ENCODE data around the gene LRRC72.
"Not testable (repeated sequence)": the region's sequence is repeated elsewhere in the genome, so short reads cannot be mapped to it uniquely, and the experiment has no call there.

LRRC72 gene

DNA sequence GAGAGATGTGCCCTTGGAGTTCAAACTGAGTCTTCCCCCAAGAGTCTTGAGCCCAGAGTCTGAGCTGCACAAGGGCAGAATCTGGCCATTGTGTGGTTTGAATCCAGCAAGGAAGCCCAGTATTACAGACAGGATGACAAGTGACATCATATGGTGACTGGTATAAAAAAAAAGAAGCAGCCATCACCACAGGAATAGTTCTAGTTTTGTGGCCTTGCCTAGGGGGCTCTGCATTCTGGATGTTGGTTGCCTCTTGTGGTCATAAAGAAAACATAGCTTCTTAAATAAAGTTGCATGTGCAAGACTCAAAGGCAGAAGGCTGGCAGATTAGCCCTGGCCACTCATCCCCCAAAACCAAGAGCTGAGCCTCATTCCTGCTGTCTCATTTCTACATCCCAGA lies 16.8 kb upstream of the LRRC72 start:
- TF ChIP-seq, protein P1, sequence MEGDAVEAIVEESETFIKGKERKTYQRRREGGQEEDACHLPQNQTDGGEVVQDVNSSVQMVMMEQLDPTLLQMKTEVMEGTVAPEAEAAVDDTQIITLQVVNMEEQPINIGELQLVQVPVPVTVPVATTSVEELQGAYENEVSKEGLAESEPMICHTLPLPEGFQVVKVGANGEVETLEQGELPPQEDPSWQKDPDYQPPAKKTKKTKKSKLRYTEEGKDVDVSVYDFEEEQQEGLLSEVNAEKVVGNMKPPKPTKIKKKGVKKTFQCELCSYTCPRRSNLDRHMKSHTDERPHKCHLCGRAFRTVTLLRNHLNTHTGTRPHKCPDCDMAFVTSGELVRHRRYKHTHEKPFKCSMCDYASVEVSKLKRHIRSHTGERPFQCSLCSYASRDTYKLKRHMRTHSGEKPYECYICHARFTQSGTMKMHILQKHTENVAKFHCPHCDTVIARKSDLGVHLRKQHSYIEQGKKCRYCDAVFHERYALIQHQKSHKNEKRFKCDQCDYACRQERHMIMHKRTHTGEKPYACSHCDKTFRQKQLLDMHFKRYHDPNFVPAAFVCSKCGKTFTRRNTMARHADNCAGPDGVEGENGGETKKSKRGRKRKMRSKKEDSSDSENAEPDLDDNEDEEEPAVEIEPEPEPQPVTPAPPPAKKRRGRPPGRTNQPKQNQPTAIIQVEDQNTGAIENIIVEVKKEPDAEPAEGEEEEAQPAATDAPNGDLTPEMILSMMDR (IDR thresholded peaks at IDR 0.05; ENCODE audit: control insufficient read depth, insufficient read depth, low read depth, low read length, missing control alignments) = no peak
- no peak for DNase-seq (ENCODE audit: low read depth)
- H3K4me3 ChIP-seq (ENCODE audit: control insufficient read depth, low read depth, low read length) = no peak overlapping the region

DNA sequence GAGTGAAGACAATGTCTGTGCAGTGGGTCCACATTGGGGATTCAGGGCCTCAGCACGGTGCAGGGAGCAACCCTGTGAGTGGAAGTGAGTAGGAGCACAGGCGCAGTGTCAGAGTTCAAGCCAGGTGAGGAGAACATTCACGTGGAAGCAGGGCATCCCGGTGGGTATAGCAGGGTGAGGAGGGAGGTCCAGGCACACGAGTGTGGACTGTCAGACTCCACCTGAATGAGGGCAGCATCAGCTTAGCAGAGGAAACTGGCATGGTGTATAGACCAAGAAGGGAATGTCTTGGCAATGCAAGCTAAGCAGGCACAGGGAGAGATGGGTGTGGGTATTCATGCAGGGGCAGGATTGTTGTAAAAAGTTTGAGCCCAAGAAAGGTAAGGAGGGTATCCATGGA lies 15.3 kb upstream of the LRRC72 start:
- no peak overlapping the region for H3K4me3 ChIP-seq (ENCODE audit: control insufficient read depth, low read depth, low read length)
- TF ChIP-seq, protein P1 (IDR thresholded peaks at IDR 0.05; ENCODE audit: control insufficient read depth, insufficient read depth, low read depth, low read length, missing control alignments) = no peak
- DNase-seq (ENCODE audit: low read depth) = no peak

DNA sequence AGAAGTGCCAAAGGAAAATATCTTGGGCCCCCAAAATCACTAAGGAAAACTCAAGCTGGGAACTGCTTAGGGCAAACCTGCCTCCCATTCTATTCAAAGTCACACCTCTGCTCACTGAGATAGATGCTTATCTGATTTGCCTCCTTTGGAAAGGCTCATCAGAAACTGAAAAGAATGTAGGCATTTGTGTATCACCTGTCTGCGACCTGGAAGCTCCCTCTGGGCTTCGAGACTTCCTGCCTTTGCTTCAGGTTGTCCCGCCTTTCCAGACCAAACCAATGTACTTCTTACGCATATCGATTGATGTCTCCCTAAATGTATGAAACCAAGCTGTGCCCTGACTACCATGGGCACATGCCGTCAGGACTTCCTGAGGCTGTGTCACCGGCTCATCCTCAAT lies 14.5 kb upstream of the LRRC72 start:
- no peak overlapping the region for H3K4me3 ChIP-seq (ENCODE audit: control insufficient read depth, low read depth, low read length)
- no peak for DNase-seq (ENCODE audit: low read depth)
- TF ChIP-seq, protein P1 (IDR thresholded peaks at IDR 0.05; ENCODE audit: control insufficient read depth, insufficient read depth, low read depth, low read length, missing control alignments) = no peak

DNA sequence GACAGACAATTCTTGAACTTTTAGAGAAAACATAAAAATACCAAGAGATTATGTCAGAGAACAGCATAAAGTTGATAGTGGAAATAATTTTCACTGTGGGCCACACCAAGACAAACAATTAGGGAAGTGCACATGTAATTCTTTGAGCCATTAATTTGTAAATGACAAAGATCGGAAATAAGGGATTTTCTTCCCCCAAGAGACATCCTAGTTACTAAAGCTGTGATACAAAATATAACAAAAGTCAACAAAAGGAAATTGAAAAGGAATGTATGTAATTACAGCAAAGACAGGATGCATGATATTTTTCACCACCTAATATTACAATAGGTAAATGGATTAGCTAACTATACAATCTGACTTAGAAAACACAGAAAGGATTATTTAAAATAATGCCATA lies 12.4 kb upstream of the LRRC72 start:
- no peak overlapping the region for H3K4me3 ChIP-seq (ENCODE audit: control insufficient read depth, low read depth, low read length)
- TF ChIP-seq, protein P1 (IDR thresholded peaks at IDR 0.05; ENCODE audit: control insufficient read depth, insufficient read depth, low read depth, low read length, missing control alignments) = no peak
- no peak for DNase-seq (ENCODE audit: low read depth)

DNA sequence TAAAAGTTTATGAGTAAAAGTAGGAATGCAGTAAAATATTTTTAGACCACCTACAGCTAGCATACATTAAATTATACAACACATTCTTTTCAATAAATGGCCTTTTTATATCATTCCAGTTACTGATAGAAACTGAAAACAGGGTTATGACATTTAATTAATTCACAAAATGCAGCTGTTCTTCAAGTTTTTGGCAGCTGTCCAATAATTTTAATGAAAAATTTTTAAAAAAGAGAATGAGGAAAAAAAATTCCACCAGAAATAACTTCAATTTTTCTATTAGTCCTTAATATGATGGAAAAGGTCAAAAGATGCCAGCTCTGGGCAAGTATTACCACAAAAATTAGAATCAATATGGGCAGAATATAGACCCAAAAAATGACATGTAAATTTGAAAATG lies 11.9 kb upstream of the LRRC72 start:
- TF ChIP-seq, protein P1 (IDR thresholded peaks at IDR 0.05; ENCODE audit: control insufficient read depth, insufficient read depth, low read depth, low read length, missing control alignments) = no peak
- DNase-seq (ENCODE audit: low read depth) = no peak
- H3K4me3 ChIP-seq (ENCODE audit: control insufficient read depth, low read depth, low read length) = no peak overlapping the region

DNA sequence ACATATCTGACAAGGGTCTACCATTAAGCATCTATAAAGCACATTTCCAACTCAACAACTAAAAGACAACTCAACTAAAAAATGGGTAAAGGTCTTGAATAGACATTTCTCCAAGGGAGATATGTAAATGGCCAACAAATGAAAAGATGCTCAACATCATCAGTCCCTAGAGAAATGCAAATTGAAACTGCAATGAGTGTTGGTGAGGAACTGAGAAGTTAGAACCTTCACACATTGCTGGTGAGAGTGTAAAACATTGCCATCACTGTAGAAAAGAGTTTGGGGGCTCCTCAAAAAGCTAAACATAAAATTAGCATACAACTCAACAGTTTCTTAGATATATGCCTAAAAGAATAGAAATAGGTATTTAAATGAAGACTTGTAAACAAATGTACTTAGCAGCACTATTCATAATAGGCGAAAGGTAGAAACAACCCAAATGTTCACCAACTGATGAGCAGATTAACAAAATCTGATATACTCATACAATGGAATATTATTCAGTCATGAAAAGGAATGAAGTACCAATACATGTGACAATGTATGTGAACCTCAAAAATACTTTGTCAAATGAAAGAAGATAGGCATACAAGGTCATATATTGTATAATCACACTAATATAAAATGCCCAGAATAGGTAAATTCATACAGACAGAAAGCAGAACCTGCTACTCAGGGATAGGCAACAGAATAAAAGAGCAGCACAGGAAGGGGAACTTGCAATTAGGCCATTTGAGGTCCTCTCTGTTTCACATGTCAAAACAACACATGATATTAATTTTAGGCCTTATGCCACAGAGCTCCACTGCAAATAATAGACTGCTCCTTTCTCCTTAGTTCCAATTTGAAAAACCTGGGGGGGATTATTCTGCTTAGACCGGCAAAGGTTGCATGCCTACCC lies 10.6 kb upstream of the LRRC72 start:
- no peak for DNase-seq (ENCODE audit: low read depth)
- no peak overlapping the region for H3K4me3 ChIP-seq (ENCODE audit: control insufficient read depth, low read depth, low read length)
- TF ChIP-seq, protein P1 (IDR thresholded peaks at IDR 0.05; ENCODE audit: control insufficient read depth, insufficient read depth, low read depth, low read length, missing control alignments) = no peak

DNA sequence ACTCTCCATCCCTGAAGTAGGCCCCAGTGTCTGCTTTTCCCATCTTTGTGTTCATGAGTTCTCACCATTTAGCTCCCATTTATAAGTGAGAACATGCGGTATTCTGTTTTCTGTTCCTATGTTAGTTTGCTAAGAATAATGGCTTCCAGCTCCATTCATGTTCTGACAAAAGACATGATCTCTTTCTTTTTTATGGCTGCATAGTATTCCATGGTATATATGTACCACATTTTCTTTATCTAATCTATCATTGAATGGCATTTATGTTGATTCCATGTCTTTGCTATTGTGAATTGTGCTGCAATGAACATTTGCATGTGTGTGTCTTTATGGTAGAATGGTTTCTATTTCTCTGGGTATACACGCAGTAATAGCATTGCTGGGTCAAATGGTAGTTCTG lies 6.6 kb upstream of the LRRC72 start:
- not testable (repeated sequence) for DNase-seq (ENCODE audit: low read depth)

More for the DNA sequence above, 6.6 kb upstream of the LRRC72 start:
- H3K4me3 ChIP-seq (ENCODE audit: control insufficient read depth, low read depth, low read length) = not testable (repeated sequence)
